DND-41 (cell line): Measurements from ENCODE around the gene RASAL2.

ENCODE experiments used
- EZH2 ChIP-seq: IDR thresholded peaks from 3 replicates; pipeline ENCODE4 v1.6.1; 2012; ENCODE audit warnings: borderline replicate concordance, low read depth, mild to moderate bottlenecking, moderate library complexity, low read length, inconsistent platforms; ENCODE audit not compliant: severe bottlenecking
- TF ChIP-seq, protein P1 (sequence below): IDR thresholded peaks from 2 replicates; pipeline ENCODE4 v1.5.1; 2012; ENCODE audit warnings: borderline replicate concordance, low read length, moderate library complexity, mild to moderate bottlenecking; ENCODE audit not compliant: poor library complexity, severe bottlenecking; ENCODE audit errors: extremely low read depth

DNA sequence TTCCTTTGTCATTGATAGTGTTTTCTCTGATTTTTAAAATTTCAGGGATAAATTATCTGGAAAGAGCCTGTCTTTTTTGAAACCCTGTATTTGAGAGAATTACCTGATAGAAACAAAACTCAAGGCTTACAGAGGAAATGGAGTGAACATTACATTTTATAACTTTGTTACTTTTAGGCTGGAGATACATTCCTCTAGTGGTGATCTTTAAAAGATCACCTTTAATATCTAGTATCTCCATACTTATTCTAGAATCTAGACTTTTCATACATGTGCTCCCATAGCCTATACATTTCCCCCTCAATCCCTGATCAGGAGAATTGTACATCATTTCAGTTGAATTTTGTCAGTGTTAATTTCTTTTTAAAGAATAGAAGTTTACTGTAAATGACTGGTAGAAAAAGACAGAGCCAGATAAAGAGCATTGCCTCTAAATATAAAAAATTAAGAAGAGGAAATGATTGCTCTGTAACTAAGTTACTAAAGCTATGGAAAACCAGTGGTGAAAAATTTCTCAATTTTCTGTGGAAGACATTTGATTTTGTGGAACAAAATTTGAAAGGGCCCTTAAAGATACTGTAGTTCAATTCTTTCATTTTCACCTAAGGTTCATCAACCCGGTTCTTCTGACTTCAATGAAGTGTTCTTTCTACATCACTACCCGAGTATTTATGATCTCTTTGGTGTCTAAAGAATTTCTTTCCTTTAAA, 33.7 kb downstream of the RASAL2 start:
- TF ChIP-seq, protein P1, sequence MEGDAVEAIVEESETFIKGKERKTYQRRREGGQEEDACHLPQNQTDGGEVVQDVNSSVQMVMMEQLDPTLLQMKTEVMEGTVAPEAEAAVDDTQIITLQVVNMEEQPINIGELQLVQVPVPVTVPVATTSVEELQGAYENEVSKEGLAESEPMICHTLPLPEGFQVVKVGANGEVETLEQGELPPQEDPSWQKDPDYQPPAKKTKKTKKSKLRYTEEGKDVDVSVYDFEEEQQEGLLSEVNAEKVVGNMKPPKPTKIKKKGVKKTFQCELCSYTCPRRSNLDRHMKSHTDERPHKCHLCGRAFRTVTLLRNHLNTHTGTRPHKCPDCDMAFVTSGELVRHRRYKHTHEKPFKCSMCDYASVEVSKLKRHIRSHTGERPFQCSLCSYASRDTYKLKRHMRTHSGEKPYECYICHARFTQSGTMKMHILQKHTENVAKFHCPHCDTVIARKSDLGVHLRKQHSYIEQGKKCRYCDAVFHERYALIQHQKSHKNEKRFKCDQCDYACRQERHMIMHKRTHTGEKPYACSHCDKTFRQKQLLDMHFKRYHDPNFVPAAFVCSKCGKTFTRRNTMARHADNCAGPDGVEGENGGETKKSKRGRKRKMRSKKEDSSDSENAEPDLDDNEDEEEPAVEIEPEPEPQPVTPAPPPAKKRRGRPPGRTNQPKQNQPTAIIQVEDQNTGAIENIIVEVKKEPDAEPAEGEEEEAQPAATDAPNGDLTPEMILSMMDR = no peak
- no peak for TF ChIP-seq EZH2
